Measurements from ENCODE around the gene NAT9.

NAT9 gene

DNA sequence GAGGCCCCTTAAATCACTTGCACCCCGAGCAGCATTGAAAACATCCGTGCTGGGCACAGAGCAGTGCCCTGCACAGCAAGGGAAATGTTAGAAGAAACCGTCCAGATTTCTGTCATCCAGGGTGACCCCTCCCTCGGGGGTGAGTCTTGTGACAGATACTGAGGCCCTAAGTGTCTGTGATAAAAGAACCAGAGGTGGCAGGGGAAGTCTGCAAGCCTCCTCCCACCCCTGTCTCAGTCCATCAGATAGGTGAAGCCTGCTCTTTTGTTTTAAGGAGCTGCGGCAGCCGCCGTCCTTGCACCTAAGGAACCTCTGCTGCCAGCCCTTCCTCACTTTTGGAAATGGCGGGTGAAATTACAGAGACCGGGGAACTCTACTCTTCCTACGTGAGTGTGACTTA lies 845 bp upstream of the NAT9 start:
- H3K27ac ChIP-seq (ENCODE audit: low read length) = no peak overlapping the region
- H3K36me3 ChIP-seq (ENCODE audit: control insufficient read depth in 1 of 2, insufficient read depth in 2 of 2, low read length in 2 of 2) = peaks cover 13 to 34% of the 10 kb centered on the region in 2 donors
- H3K27me3 ChIP-seq (ENCODE audit: low read depth, low read length) = no peaks in the 10 kb centered on the region
- peak overlapping the region; percentile 75 to 86 for H3K4me3 ChIP-seq (ENCODE audit: low read depth in 1 of 2, low read length in 2 of 2)
- H3K4me1 ChIP-seq (ENCODE audit: control insufficient read depth in 1 of 2, insufficient read depth in 2 of 2, low read length in 2 of 2) = peaks cover 11 to 20% of the 10 kb centered on the region in 2 donors
- no peaks in the 10 kb centered on the region for H3K9me3 ChIP-seq (ENCODE audit: control insufficient read depth in 1 of 2, low read length in 2 of 2)

DNA sequence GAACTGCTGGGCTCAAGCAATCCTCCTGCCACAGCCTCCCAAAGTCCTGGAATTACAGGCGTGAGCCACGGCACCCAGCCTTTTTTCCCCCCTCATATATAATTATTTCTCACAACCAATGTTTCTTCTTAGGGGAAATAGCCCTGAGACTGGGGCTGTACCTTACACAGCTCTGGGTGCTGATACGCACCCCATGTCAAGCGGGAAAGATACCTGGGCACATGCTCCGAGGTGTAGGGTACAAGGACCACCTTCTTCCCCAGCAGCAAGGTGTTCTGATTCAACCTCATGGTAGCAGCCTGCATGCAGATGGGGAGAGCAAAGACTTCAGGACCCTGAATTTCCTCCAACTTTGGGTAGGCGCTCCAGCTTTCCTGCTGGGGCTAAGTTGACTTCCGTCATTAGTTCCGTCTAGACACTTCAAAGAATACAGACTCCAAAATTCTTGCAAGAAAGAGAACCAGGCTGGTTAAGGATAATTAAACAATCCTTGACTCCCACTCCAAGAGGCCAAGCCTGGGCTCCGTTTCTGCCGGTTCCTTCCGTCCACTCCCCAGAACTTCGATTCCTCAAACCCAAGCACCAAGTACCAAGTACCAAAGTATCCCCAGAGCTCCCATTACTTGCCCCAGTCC lies 619 bp downstream of the NAT9 start:
- Histone ChIP-seq H3K4me3 (ENCODE audit: low read depth in 1 of 2, low read length in 2 of 2) (peak overlapping the region; percentile 75 to 98), H3K27me3 (ENCODE audit: low read depth, low read length) (no peaks in the 10 kb centered on the region), H3K4me1 (ENCODE audit: control insufficient read depth in 1 of 2, insufficient read depth in 2 of 2, low read length in 2 of 2) (peaks cover 11 to 20% of the 10 kb centered on the region in 2 donors), H3K9me3 (ENCODE audit: control insufficient read depth in 1 of 2, low read length in 2 of 2) (no peaks in the 10 kb centered on the region), H3K36me3 (ENCODE audit: control insufficient read depth in 1 of 2, insufficient read depth in 2 of 2, low read length in 2 of 2) (peaks cover 23 to 49% of the 10 kb centered on the region in 2 donors), H3K27ac (ENCODE audit: low read length) (peak overlapping the region; percentile 67)

DNA sequence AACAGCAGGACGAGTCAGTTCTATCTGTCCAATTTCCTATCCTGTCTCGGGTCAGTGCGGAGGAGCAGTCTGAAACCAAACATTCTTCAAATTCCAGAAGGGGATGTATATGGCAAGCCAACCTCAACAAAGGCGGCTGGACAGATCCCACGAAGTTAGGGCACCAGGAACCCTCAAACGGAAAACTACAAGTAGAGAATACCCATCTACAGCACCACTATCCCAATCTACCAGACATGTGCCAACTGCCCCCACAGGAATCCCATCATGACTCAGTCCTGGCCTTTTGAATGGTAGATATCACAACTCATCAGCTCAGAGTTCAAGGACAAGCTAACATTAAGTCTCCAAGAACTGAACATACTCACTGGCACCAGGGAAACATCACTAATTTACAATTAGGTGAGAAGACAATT lies 2.3 kb downstream of the NAT9 start:
- no peak overlapping the region for H3K4me3 ChIP-seq (ENCODE audit: low read depth in 1 of 2, low read length in 2 of 2)
- H3K9me3 ChIP-seq (ENCODE audit: control insufficient read depth in 1 of 2, low read length in 2 of 2) = no peaks in the 10 kb centered on the region
- H3K27me3 ChIP-seq (ENCODE audit: low read depth, low read length) = no peaks in the 10 kb centered on the region
- H3K4me1 ChIP-seq (ENCODE audit: control insufficient read depth in 1 of 2, insufficient read depth in 2 of 2, low read length in 2 of 2) = peaks cover 11 to 20% of the 10 kb centered on the region in 2 donors
- H3K27ac ChIP-seq (ENCODE audit: low read length) = no peak overlapping the region
- peaks cover 23 to 43% of the 10 kb centered on the region in 2 donors for H3K36me3 ChIP-seq (ENCODE audit: control insufficient read depth in 1 of 2, insufficient read depth in 2 of 2, low read length in 2 of 2)

DNA sequence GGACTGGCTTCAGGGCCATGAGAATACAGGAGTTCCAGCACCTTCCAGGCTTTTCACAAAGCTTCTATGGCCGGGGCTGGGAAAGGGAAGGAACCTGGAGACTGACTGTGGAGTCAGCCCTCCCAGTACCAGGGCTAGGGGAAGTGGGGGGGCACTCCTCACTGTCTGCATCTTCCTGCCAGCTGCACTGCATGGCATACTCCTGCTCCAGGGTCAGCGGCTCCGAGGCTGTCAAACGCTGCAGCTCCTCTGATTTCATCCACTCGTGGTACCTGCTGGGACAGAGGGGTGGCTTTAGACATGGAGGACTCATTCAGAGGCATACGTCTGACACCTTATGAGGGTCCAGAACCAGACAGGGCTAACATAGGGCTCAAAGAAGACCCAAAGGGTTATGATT lies 2.7 kb downstream of the NAT9 start:
- Histone ChIP-seq H3K4me3 (ENCODE audit: low read depth in 1 of 2, low read length in 2 of 2) (no peak overlapping the region), H3K27me3 (ENCODE audit: low read depth, low read length) (no peaks in the 10 kb centered on the region), H3K4me1 (ENCODE audit: control insufficient read depth in 1 of 2, insufficient read depth in 2 of 2, low read length in 2 of 2) (peaks cover 11 to 20% of the 10 kb centered on the region in 2 donors), H3K27ac (ENCODE audit: low read length) (no peak overlapping the region), H3K36me3 (ENCODE audit: control insufficient read depth in 1 of 2, insufficient read depth in 2 of 2, low read length in 2 of 2) (peaks cover 23 to 42% of the 10 kb centered on the region in 2 donors), H3K9me3 (ENCODE audit: control insufficient read depth in 1 of 2, low read length in 2 of 2) (no peaks in the 10 kb centered on the region)

DNA sequence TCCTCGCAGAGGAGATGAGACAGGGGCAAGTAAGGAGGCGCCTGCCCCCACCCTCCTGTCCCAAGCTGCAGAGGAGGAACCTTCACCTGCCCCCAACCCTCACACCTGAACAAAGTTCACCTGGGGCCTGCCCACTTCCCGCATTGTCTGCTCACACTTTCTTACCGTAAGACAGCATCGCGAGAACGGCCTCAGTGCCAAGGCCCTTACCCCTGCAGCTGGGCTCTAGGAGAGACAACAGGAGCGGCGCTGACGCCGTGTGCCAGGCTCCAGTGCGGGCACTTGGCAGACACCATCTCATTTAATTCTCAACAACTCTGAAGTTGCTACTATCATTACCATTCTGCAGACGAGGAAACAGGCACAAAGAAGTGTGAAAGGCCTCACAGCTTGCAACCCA lies 4.1 kb downstream of the NAT9 start:
- Histone ChIP-seq H3K9me3 (ENCODE audit: control insufficient read depth in 1 of 2, low read length in 2 of 2) (no peaks in the 10 kb centered on the region), H3K27ac (ENCODE audit: low read length) (no peak overlapping the region), H3K27me3 (ENCODE audit: low read depth, low read length) (no peaks in the 10 kb centered on the region), H3K4me3 (ENCODE audit: low read depth in 1 of 2, low read length in 2 of 2) (no peak overlapping the region), H3K36me3 (ENCODE audit: control insufficient read depth in 1 of 2, insufficient read depth in 2 of 2, low read length in 2 of 2) (peaks cover 23 to 42% of the 10 kb centered on the region in 2 donors), H3K4me1 (ENCODE audit: control insufficient read depth in 1 of 2, insufficient read depth in 2 of 2, low read length in 2 of 2) (peaks cover 8 to 12% of the 10 kb centered on the region in 2 donors)

DNA sequence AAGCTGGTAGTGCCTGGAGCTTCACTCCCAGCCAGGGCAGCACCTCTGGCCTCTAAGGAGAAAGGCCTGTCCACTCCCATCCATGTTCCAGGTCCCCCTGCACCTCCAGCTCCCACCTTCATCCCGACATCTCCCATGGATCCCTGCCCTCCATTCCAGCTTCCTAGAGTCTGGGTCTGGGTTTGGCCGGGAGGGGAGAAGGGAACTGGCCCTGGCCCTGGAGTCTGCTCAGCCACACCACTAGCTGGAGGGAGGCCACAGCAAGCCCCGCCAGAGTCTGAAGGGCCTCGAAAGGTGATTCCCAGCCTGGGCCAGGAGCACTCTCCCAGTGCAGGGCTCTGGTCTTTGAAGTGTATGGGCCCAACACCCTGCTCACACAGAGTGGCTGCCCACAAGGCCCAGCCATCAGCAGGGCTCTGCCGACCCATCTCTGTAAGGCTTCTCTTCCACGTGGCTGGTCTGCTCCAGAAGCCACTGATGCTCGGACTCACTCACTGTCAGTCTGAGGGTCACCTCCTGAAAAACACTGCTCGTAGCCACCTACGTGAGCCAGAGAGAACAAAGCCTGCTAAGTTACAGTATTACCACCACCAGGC lies 4.7 kb downstream of the NAT9 start:
- H3K4me3 ChIP-seq (ENCODE audit: low read depth in 1 of 2, low read length in 2 of 2) = no peak overlapping the region
- H3K9me3 ChIP-seq (ENCODE audit: control insufficient read depth in 1 of 2, low read length in 2 of 2) = no peaks in the 10 kb centered on the region
- H3K27me3 ChIP-seq (ENCODE audit: low read depth, low read length) = no peaks in the 10 kb centered on the region
- H3K36me3 ChIP-seq (ENCODE audit: control insufficient read depth in 1 of 2, insufficient read depth in 2 of 2, low read length in 2 of 2) = peaks cover 23 to 42% of the 10 kb centered on the region in 2 donors
- no peak overlapping the region for H3K27ac ChIP-seq (ENCODE audit: low read length)
- peaks cover 5 to 8% of the 10 kb centered on the region in 2 donors for H3K4me1 ChIP-seq (ENCODE audit: control insufficient read depth in 1 of 2, insufficient read depth in 2 of 2, low read length in 2 of 2)

DNA sequence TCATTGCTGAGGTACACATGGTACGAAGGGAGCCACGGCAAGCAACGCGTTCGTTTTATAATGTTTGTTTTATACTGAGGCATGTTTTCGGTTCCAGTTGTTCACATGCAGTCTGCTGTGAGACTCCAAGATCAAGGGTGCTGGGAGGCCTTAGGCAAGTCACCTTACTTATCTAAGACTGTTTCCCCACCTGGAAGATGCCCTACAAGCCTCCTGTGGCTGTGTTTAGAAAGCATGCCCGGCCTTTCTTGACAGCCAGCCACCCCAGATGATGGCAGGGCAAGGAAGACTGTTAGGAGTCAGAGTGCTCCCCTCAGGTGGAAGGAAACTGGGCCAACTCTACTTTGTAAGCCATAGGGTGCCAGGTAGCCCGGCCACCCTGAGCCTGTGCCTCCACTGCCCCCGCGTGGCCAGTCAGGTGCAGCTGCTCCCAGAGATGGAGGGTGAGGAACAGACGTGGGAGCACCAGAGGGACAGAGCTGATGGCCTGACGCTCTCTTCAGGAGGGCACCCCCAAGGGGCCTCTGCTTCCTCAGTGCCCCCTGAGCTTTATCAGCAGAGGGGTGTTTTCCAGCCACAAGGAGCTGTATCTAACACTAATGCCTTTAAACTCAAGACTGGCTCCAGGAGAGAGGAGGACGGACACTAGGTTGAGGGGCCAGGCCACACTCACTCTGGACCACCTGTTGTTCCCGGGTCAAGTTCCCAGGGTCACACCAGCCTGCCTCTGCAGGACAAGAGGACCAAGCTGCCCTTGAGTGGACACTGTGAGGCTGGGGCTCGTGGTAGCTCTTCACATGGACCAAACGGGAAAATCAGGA lies 5.4 kb downstream of the NAT9 start:
- no peaks in the 10 kb centered on the region for H3K27me3 ChIP-seq (ENCODE audit: low read depth, low read length)
- peaks cover 23 to 42% of the 10 kb centered on the region in 2 donors for H3K36me3 ChIP-seq (ENCODE audit: control insufficient read depth in 1 of 2, insufficient read depth in 2 of 2, low read length in 2 of 2)
- H3K4me1 ChIP-seq (ENCODE audit: control insufficient read depth in 1 of 2, insufficient read depth in 2 of 2, low read length in 2 of 2) = peaks cover 5 to 7% of the 10 kb centered on the region in 2 donors
- no peak overlapping the region for H3K4me3 ChIP-seq (ENCODE audit: low read depth in 1 of 2, low read length in 2 of 2)
- H3K27ac ChIP-seq (ENCODE audit: low read length) = no peak overlapping the region
- H3K9me3 ChIP-seq (ENCODE audit: control insufficient read depth in 1 of 2, low read length in 2 of 2) = no peaks in the 10 kb centered on the region

DNA sequence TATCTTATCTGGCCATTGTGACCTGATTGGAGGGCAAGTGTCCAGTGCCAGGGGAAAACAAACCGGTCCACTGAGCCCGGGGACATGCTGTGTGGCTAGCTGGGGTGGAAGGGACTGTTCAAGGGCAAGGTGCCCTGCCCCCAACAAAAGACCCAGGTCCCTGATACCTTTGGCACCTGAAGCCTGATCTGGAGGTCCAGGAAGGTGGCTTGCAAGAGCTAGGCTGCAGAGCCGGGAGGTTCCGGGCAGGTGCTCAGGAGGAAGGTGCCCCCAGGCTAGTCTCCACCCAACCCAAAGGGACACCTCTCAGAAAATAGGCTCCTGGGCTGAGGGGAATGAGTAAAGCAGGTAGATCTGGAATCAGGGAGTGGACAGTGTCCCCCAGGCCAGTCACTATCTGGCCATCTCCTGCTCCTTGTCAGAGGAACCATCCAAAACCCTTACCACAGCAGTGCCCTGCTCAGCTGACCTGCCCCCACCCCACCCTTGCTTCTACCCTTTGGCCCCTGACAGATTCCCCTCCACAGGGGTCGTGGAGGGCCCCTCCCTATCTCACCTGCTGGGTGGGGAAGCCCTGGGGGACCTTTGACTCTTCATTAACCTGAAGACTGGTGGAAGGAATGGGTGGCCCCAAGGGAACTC lies 6.2 kb downstream of the NAT9 start:
- Histone ChIP-seq H3K9me3 (ENCODE audit: control insufficient read depth in 1 of 2, low read length in 2 of 2) (no peaks in the 10 kb centered on the region), H3K4me1 (ENCODE audit: control insufficient read depth in 1 of 2, insufficient read depth in 2 of 2, low read length in 2 of 2) (peaks cover 0 to under 1% of the 10 kb centered on the region in 2 donors), H3K27ac (ENCODE audit: low read length) (no peak overlapping the region), H3K4me3 (ENCODE audit: low read depth in 1 of 2, low read length in 2 of 2) (no peak overlapping the region), H3K27me3 (ENCODE audit: low read depth, low read length) (no peaks in the 10 kb centered on the region), H3K36me3 (ENCODE audit: control insufficient read depth in 1 of 2, insufficient read depth in 2 of 2, low read length in 2 of 2) (peaks cover 23 to 42% of the 10 kb centered on the region in 2 donors)

DNA sequence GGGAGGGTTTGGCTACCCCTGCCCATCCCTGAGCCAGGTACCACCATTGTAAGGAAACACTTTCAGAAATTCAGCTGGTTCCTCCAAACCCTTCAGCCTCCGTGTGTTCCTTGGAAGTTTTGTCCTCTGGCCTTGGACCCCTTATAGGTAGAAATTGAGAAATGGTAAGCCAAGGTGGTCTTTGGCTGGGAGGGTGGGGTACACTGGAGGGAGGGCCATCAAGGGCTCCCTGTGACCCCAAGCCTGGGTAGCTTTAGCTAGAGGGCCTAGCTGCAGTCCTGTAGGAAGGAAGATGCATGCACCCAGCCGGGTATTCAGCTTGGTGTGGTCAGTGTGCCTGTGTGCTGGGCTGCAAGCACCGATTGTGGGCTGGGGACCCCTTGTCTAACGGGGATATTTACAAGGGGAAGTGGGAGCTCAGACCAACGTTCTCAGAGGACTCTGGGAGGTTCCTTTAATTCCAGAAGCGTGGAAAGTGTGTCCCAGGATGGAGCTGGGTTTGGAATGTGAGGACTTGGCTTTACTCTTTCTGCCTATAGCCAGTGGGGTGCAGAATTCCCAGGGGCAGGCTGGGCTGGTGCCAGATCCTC lies 6.8 kb downstream of the NAT9 start:
- H3K4me1 ChIP-seq (ENCODE audit: control insufficient read depth in 1 of 2, insufficient read depth in 2 of 2, low read length in 2 of 2) = no peaks in the 10 kb centered on the region
- no peak overlapping the region for H3K27ac ChIP-seq (ENCODE audit: low read length)
- peaks cover 23 to 42% of the 10 kb centered on the region in 2 donors for H3K36me3 ChIP-seq (ENCODE audit: control insufficient read depth in 1 of 2, insufficient read depth in 2 of 2, low read length in 2 of 2)
- no peak overlapping the region for H3K4me3 ChIP-seq (ENCODE audit: low read depth in 1 of 2, low read length in 2 of 2)
- H3K9me3 ChIP-seq (ENCODE audit: control insufficient read depth in 1 of 2, low read length in 2 of 2) = no peaks in the 10 kb centered on the region
- H3K27me3 ChIP-seq (ENCODE audit: low read depth, low read length) = no peaks in the 10 kb centered on the region

DNA sequence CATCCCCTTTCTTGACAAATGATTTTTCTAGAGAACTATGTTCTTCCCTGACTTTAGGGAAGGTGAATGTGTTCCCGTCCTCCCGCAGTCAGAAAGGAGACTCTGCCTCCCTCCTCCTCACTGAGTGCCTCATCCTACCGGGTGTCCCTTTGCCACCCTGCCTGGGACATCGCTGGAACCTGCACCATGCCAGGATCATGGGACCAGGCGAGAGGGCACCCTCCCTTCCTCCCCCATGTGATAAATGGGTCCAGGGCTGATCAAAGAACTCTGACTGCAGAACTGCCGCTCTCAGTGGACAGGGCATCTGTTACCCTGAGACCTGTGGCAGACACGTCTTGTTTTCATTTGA lies 7.4 kb downstream of the NAT9 start:
- no peak overlapping the region for H3K4me3 ChIP-seq (ENCODE audit: low read depth in 1 of 2, low read length in 2 of 2)
- H3K27me3 ChIP-seq (ENCODE audit: low read depth, low read length) = no peaks in the 10 kb centered on the region
- H3K36me3 ChIP-seq (ENCODE audit: control insufficient read depth in 1 of 2, insufficient read depth in 2 of 2, low read length in 2 of 2) = peaks cover 23 to 39% of the 10 kb centered on the region in 2 donors
- no peaks in the 10 kb centered on the region for H3K9me3 ChIP-seq (ENCODE audit: control insufficient read depth in 1 of 2, low read length in 2 of 2)
- H3K27ac ChIP-seq (ENCODE audit: low read length) = no peak overlapping the region
- H3K4me1 ChIP-seq (ENCODE audit: control insufficient read depth in 1 of 2, insufficient read depth in 2 of 2, low read length in 2 of 2) = no peaks in the 10 kb centered on the region

All from muscle layer of duodenum (tissue), 2 donors.